PC-3 (cell line): ENCODE results near the gene FRMPD4. TPM values are rescaled to one million over a fixed set of nuclear protein-coding genes. Genes with fewer than 3 reads are reported as not detected.

ENCODE experiments used
- ATAC-seq: fragments of 200-7000 bp; cut with Tn5 transposase; 2 replicates; pipeline ENCODE4 v1.9.1; 2020; ENCODE audit warnings: mild to moderate bottlenecking, moderate library complexity
- BruUV-seq: library from RNA; stranded (reverse); fragments of 400-500 nt; replicated peaks from 2 replicates; lab custom pipeline; 2021; lab: Mats Ljungman, UMichigan
- CTCF ChIA-PET: fragments of 300-600 bp; sonication (Branson Sonifier 250); formaldehyde crosslinking; loops from one replicate; lab custom pipeline; 2022; ENCODE audit warnings: antibody characterized with exemption; lab: Charles Lee
- POLR2A ChIA-PET: fragments of 300-600 bp; sonication (Branson Sonifier 250); formaldehyde crosslinking; loops from one replicate; lab custom pipeline; 2022; ENCODE audit warnings: antibody characterized with exemption; ENCODE audit not compliant: unreplicated experiment; lab: Charles Lee
- DNase-seq: peaks from one replicate; pipeline ENCODE4 v3.0.0-alpha.2; 2015
- H2AFZ ChIP-seq: fragments of 300-600 bp; sonication (generic); 2 replicates; pipeline ENCODE4 v1.6.0; 2016; ENCODE audit warnings: antibody characterized with exemption, low read length
- H3F3A ChIP-seq: fragments of 300-600 bp; sonication (generic); one replicate; pipeline ENCODE4 v1.6.0; 2017; ENCODE audit warnings: antibody characterized with exemption, low read length, control low read depth, mild to moderate bottlenecking; ENCODE audit not compliant: unreplicated experiment
- H3K27ac ChIP-seq: fragments of 300-600 bp; sonication (generic); 2 replicates; pipeline ENCODE4 v1.5.1; 2016; ENCODE audit warnings: mild to moderate bottlenecking, low read length
- H3K27me3 ChIP-seq: fragments of 300-600 bp; sonication (generic); 2 replicates; pipeline ENCODE4 v1.6.1; 2016; ENCODE audit warnings: low read length, mixed read lengths
- H3K36me3 ChIP-seq: fragments of 300-600 bp; sonication (generic); 2 replicates; pipeline ENCODE4 v1.6.1; 2016; ENCODE audit warnings: low read depth, mixed run types, low read length, mixed read lengths
- H3K4me1 ChIP-seq: fragments of 300-600 bp; sonication (generic); 2 replicates; pipeline ENCODE4 v1.5.1; 2016; ENCODE audit warnings: low read length; ENCODE audit not compliant: insufficient read depth
- H3K4me2 ChIP-seq: fragments of 300-600 bp; sonication (generic); 2 replicates; pipeline ENCODE4 v1.6.0; 2016; ENCODE audit warnings: low read length
- H3K4me3 ChIP-seq: fragments of 300-600 bp; sonication (generic); 2 replicates; pipeline ENCODE4 v1.5.1; 2016; ENCODE audit warnings: mild to moderate bottlenecking, low read length, mixed read lengths
- H3K79me2 ChIP-seq: fragments of 300-600 bp; sonication (generic); 2 replicates; pipeline ENCODE4 v1.6.1; 2017; ENCODE audit warnings: low read length, mixed read lengths
- H3K9ac ChIP-seq: fragments of 300-600 bp; sonication (generic); 2 replicates; pipeline ENCODE4 v1.6.0; 2016; ENCODE audit warnings: mild to moderate bottlenecking, low read length
- H3K9me2 ChIP-seq: fragments of 300-600 bp; sonication (generic); replicated peaks from 2 replicates; pipeline ENCODE4 v1.6.1; 2016; ENCODE audit warnings: mixed run types, low read length, mixed read lengths
- H3K9me3 ChIP-seq: fragments of 300-600 bp; sonication (generic); 2 replicates; pipeline ENCODE4 v1.6.1; 2016; ENCODE audit warnings: low read length, mixed read lengths
- H4K20me1 ChIP-seq: fragments of 300-600 bp; sonication (generic); 2 replicates; pipeline ENCODE4 v1.6.1; 2016; ENCODE audit warnings: low read length, mixed read lengths
- EZH2 ChIP-seq: fragments of 300-600 bp; sonication (generic); IDR thresholded peaks from one replicate; pipeline ENCODE4 v1.6.1; 2017; ENCODE audit warnings: antibody characterized with exemption, mild to moderate bottlenecking, low read length; ENCODE audit not compliant: unreplicated experiment
- EZH2phosphoT487 ChIP-seq: fragments of 300-600 bp; sonication (generic); IDR thresholded peaks from 2 replicates; pipeline ENCODE4 v1.6.1; 2018; ENCODE audit warnings: mild to moderate bottlenecking, antibody characterized with exemption, low read length, borderline replicate concordance
- intact Hi-C: fragments of 100-400 bp; cut with micrococcal nuclease; formaldehyde crosslinking; loops from 2 replicates; pipeline ENCODE4 v1.9.0; 2023
- total RNA-seq: library from RNA; depleted of rRNA; stranded (reverse); fragments of >200 nt; gene quantifications from 2 replicates; pipeline ENCODE4 v1.2.3, GENCODE V29; 2014
- TF ChIP-seq, protein P1 (sequence below): fragments of 300-600 bp; sonication (generic); conservative IDR thresholded peaks from 2 replicates; pipeline ENCODE4 v1.5.1; 2017; ENCODE audit warnings: antibody characterized with exemption, low read depth, mild to moderate bottlenecking, low read length

FRMPD4 gene
- total RNA-seq, 1 experiment from 2014 or later: 0.15 TPM

DNA sequence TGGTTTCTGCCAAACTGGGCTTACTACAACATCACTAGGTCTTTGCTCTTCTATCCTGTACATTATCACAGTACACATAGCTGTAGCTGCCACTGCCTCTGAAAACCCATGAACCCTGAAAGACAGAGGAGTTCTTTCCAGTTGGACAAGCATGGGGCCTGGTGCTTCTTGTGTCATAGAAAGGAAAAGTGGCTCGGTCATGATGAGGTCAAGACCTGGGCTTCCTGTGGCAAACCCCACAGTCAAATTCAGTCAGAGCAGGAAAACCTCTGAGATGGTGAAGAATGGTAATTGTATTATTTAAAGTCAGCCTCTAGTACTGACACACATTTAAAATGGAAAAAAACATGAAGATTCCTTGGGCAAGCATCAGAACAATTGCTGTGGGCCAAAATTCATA is 519.6 kb downstream of the FRMPD4 start:
- Histone ChIP-seq H3K9me3 (no peaks in the 10 kb centered on the region), H2AFZ (no peak overlapping the region), H3K4me2 (no peak overlapping the region), H3K27ac (no peak overlapping the region), H3K36me3 (no peaks in the 10 kb centered on the region), H3F3A (no peaks in the 10 kb centered on the region), H3K79me2 (no peaks in the 10 kb centered on the region), H4K20me1 (no peaks in the 10 kb centered on the region), H3K9ac (no peak overlapping the region), H3K27me3 (no peaks in the 10 kb centered on the region), H3K4me3 (no peak overlapping the region), H3K4me1 (no peaks in the 10 kb centered on the region), H3K9me2 (no peaks in the 10 kb centered on the region)
- ATAC-seq (no peak), DNase-seq (no peak)
- CTCF ChIA-PET: no interaction called here
- BruUV-seq: no TSS peak
- POLR2A ChIA-PET: no interaction called here
- intact Hi-C loops: no loop called here
- TF ChIP-seq, protein P1, sequence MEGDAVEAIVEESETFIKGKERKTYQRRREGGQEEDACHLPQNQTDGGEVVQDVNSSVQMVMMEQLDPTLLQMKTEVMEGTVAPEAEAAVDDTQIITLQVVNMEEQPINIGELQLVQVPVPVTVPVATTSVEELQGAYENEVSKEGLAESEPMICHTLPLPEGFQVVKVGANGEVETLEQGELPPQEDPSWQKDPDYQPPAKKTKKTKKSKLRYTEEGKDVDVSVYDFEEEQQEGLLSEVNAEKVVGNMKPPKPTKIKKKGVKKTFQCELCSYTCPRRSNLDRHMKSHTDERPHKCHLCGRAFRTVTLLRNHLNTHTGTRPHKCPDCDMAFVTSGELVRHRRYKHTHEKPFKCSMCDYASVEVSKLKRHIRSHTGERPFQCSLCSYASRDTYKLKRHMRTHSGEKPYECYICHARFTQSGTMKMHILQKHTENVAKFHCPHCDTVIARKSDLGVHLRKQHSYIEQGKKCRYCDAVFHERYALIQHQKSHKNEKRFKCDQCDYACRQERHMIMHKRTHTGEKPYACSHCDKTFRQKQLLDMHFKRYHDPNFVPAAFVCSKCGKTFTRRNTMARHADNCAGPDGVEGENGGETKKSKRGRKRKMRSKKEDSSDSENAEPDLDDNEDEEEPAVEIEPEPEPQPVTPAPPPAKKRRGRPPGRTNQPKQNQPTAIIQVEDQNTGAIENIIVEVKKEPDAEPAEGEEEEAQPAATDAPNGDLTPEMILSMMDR: no peak
- no peak for TF ChIP-seq EZH2
- no peak for TF ChIP-seq EZH2phosphoT487

DNA sequence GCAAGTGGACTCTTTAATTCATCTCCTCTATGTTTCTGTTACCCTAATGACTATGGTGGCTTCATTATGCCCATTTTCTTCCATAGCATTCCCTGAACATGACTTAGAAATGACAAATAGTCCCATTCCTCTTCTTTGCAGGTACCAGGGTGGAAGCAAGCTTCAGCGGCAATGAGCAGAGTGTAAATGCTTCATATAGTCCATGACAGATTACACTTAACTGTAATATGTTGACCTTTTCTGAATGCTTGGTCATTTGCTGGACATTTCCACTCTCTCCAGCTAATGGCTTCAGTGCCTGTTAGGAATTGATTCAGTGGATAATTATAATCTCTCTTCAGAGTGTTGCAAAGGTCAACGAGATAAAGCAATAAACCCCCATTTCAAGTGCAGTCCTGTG is 523.2 kb downstream of the FRMPD4 start:
- no peak overlapping the region for H3K9ac ChIP-seq
- POLR2A ChIA-PET: no interaction called here
- intact Hi-C loops: no loop called here

DNA sequence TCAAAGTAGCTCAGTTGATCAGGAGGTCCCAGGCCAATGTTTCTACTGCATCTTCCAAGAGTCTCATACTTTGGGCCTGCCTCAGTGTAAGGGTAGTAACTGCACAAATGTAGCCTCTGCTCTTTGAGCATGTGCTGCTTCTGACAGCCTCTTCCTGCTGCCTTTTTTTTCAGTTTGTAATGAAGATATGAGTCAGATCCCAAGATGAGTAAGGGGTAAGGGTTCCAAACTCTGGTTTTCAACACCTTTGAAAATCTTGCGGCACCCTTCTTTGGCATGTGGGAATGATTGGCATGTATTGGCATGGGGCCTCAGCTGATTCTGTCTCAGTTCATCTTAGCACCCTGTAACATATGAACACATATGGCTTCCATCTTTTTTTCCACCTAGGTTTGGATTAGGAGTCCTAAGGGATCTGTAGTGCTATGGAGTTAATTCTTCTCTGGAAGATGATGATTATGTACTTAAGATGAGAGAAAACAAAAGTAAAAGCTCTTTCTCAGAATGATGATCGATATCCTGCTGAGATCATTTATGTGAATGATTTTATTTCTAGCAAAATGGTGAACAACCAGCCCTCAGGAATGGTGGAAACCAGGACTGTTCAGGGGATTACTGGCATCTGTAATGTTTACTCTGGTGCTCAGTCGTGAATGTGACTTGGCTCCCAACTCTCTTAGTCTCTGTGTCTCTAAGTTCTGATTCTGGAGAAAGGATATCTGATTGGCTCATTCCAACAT is 534.3 kb downstream of the FRMPD4 start:
- no peak overlapping the region for H2AFZ ChIP-seq
- ATAC-seq (no peak), DNase-seq (no peak)
- no peaks in the 10 kb centered on the region for H3K36me3 ChIP-seq
- POLR2A ChIA-PET: no interaction called here
- H3F3A ChIP-seq: no peaks in the 10 kb centered on the region
- TF ChIP-seq EZH2phosphoT487 (no peak), EZH2 (no peak)
- TF ChIP-seq, protein P1: no peak
- no peak overlapping the region for H3K4me2 ChIP-seq
- no peaks in the 10 kb centered on the region for H4K20me1 ChIP-seq
- no TSS peak for BruUV-seq
- no peaks in the 10 kb centered on the region for H3K27me3 ChIP-seq
- no peak overlapping the region for H3K4me3 ChIP-seq
- H3K27ac ChIP-seq: no peak overlapping the region
- no peaks in the 10 kb centered on the region for H3K9me3 ChIP-seq
- H3K9ac ChIP-seq: no peak overlapping the region
- intact Hi-C loops: no loop called here
- H3K79me2 ChIP-seq: no peaks in the 10 kb centered on the region
- CTCF ChIA-PET: no interaction called here
- no peaks in the 10 kb centered on the region for H3K9me2 ChIP-seq
- H3K4me1 ChIP-seq: no peaks in the 10 kb centered on the region

More for the DNA sequence above, 523.2 kb downstream of the FRMPD4 start:
- no TSS peak for BruUV-seq
- no peak overlapping the region for H3K27ac ChIP-seq
- H4K20me1 ChIP-seq: no peaks in the 10 kb centered on the region
- H3K27me3 ChIP-seq: no peaks in the 10 kb centered on the region
- ATAC-seq (no peak), DNase-seq (no peak)
- TF ChIP-seq EZH2phosphoT487 (no peak), EZH2 (no peak)
- TF ChIP-seq, protein P1: no peak
- no peaks in the 10 kb centered on the region for H3K79me2 ChIP-seq
- no peaks in the 10 kb centered on the region for H3K9me2 ChIP-seq
- H2AFZ ChIP-seq: no peak overlapping the region
- CTCF ChIA-PET: no interaction called here
- no peaks in the 10 kb centered on the region for H3K36me3 ChIP-seq
- H3F3A ChIP-seq: no peaks in the 10 kb centered on the region
- no peak overlapping the region for H3K4me2 ChIP-seq
- no peaks in the 10 kb centered on the region for H3K9me3 ChIP-seq
- no peaks in the 10 kb centered on the region for H3K4me1 ChIP-seq
- H3K4me3 ChIP-seq: no peak overlapping the region
